NOMO-1 treated with dmso at 0.1 percent for 144 hours (cell line): Measurements from ENCODE around the gene SLC36A1.
A peak's percentile ranks its signal among the peaks of the same experiment; 100 is the strongest.
"Not testable (repeated sequence)": the region's sequence is repeated elsewhere in the genome, so short reads cannot be mapped to it uniquely, and the experiment has no call there.

ENCODE experiments used
- DNase-seq: peaks from one replicate; lab custom pipeline; 2025; ENCODE audit not compliant: unreplicated experiment; lab: John Stamatoyannopoulos, UW

The SLC36A1 gene

GRCh38 chr5:151447174-151448037 is at the start of gene SLC36A1:
Gene SLC36A1, plus strand, starts transcription at chr5:151447603. Its CDS starts 11,190 bp downstream, at chr5:151458793.
- DNase-seq, result peak; percentile 90

- no peak for DNase-seq
Measured at GRCh38 chr5:151405334-151406160, 41.9 kb upstream of the SLC36A1 start.

- DNase-seq, result no peak
Measured at GRCh38 chr5:151406322-151406947, 41.0 kb upstream of the SLC36A1 start.

GRCh38 chr5:151408591-151409230 is 38.7 kb upstream of the SLC36A1 start:
- DNase-seq, result no peak

GRCh38 chr5:151413800-151414199 is 33.6 kb upstream of the SLC36A1 start:
- no peak for DNase-seq

GRCh38 chr5:151414536-151414935 is 32.9 kb upstream of the SLC36A1 start:
- DNase-seq, result no peak

GRCh38 chr5:151417712-151418111 is 29.7 kb upstream of the SLC36A1 start:
- no peak for DNase-seq

GRCh38 chr5:151420127-151420526 is 27.3 kb upstream of the SLC36A1 start:
- DNase-seq, result no peak

- DNase-seq, result no peak
Measured at GRCh38 chr5:151424892-151425523, 22.4 kb upstream of the SLC36A1 start.

GRCh38 chr5:151426347-151426746 is 21.1 kb upstream of the SLC36A1 start:
- not testable (repeated sequence) for DNase-seq

GRCh38 chr5:151427258-151427657 is 20.1 kb upstream of the SLC36A1 start:
- no peak for DNase-seq

GRCh38 chr5:151430731-151431130 is 16.7 kb upstream of the SLC36A1 start:
- DNase-seq, result no peak

- DNase-seq, result no peak
Measured at GRCh38 chr5:151431666-151432065, 15.7 kb upstream of the SLC36A1 start.

GRCh38 chr5:151432210-151432609 is 15.2 kb upstream of the SLC36A1 start:
- DNase-seq, result no peak

GRCh38 chr5:151434570-151435237 is 12.7 kb upstream of the SLC36A1 start:
- no peak for DNase-seq

GRCh38 chr5:151448038-151448985 is 909 bp downstream of the SLC36A1 start:
- DNase-seq, result no peak

GRCh38 chr5:151449297-151449696 is 1.9 kb downstream of the SLC36A1 start:
- DNase-seq, result no peak

GRCh38 chr5:151449839-151450238 is 2.4 kb downstream of the SLC36A1 start:
- no peak for DNase-seq

- DNase-seq, result no peak
Measured at GRCh38 chr5:151450605-151451004, 3.2 kb downstream of the SLC36A1 start.
